Gastrocnemius medialis (tissue), 4 donors: ENCODE data around the gene MYBPC3. TPM values are rescaled to one million over a fixed set of nuclear protein-coding genes. Genes with fewer than 3 reads are reported as not detected.
"Not testable (repeated sequence)": the region's sequence is repeated elsewhere in the genome, so short reads cannot be mapped to it uniquely, and the experiment has no call there.

Experiments used
- ATAC-seq, 2 donors: fragments of 150-250 bp; one replicate each; pipeline ENCODE4 v1.9.1; 2016
- DNase-seq, 2 donors: peaks; one replicate each; pipeline ENCODE4 v3.0.0-alpha.2; 2019
- H3K27ac ChIP-seq, 4 donors: fragments of 200-600 bp; sonication (generic); 1 replicate in 1 of 4; 2 replicates in 3 of 4; pipeline ENCODE4 v1.5.1; 2016 to 2018; ENCODE audit warnings: mild to moderate bottlenecking in 2 of 4, moderate library complexity in 1 of 4
- H3K27me3 ChIP-seq, 3 donors: fragments of 200-600 bp; sonication (generic) in 2 of 3; 1 replicate in 1 of 3; 2 replicates in 2 of 3; pipeline versions ENCODE4 v1.5.1 to v1.6.0; 2016 to 2019; ENCODE audit warnings: mild to moderate bottlenecking in 1 of 3, moderate library complexity in 1 of 3
- H3K36me3 ChIP-seq, 2 donors: fragments of 200-600 bp; sonication (generic) in 1 of 2; one replicate each; pipeline ENCODE4 v1.5.1; 2017 to 2018
- H3K4me1 ChIP-seq, 2 donors: fragments of 200-600 bp; sonication (generic) in 1 of 2; one replicate each; pipeline ENCODE4 v1.5.1; 2016 to 2017; ENCODE audit warnings: mild to moderate bottlenecking in 2 of 2
- H3K4me3 ChIP-seq, 4 donors: fragments of 200-600 bp; sonication (generic) in 3 of 4; 1 replicate in 1 of 4; 2 replicates in 3 of 4; pipeline ENCODE4 v1.5.1; 2016 to 2019; ENCODE audit warnings: mild to moderate bottlenecking in 2 of 4
- H3K9me3 ChIP-seq, 3 donors: fragments of 200-600 bp; sonication (generic) in 2 of 3; 1 replicate in 1 of 3; 2 replicates in 2 of 3; pipeline ENCODE4 v1.5.1; 2016 to 2019
- CTCF ChIP-seq, 5 experiments: fragments of 450-650 bp in 3 of 5; fragments of 200-600 bp in 2 of 5; sonication (generic) in 2 of 5; IDR thresholded peaks in 4 of 5; conservative IDR thresholded peaks in 1 of 5; 1 replicate in 4 of 5; 2 replicates in 1 of 5; pipeline ENCODE4 v1.5.1; 2016 to 2019; ENCODE audit warnings: antibody characterized with exemption in 5 of 5, mild to moderate bottlenecking in 3 of 5, moderate library complexity in 3 of 5
- POLR2A ChIP-seq, 2 donors: fragments of 450-650 bp; IDR thresholded peaks; one replicate each; pipeline ENCODE4 v1.6.1; 2017; ENCODE audit warnings: antibody characterized with exemption in 2 of 2, mild to moderate bottlenecking in 2 of 2, moderate library complexity in 2 of 2
- in situ Hi-C, 4 donors: fragments of 200-750 bp; cut with MboI; loops; one replicate each; pipeline versions ENCODE4 v1.15.0 to v1.8.0; 2017; ENCODE audit warnings: low sequenced_read_pairs in 4 of 4
- intact Hi-C: fragments of 100-400 bp; cut with DNase I; formaldehyde crosslinking; loops from one replicate; pipeline ENCODE4 v1.15.1; 2023; ENCODE audit warnings: low total_unique reads
- total RNA-seq, 4 donors: library from RNA; depleted of rRNA; stranded (reverse); fragments of >200 nt; gene quantifications; one replicate each; pipeline versions ENCODE4 v1.1.0 to v1.2.3, GENCODE V29; 2016

Gene MYBPC3
- total RNA-seq, 4 donors from 2014 or later: 0.07 TPM; not detected in 3

GRCh38 chr11:47338396-47339241 is 13.9 kb downstream of the MYBPC3 start:
- ATAC-seq (no peak), DNase-seq (no peak)
- intact Hi-C loops (no loop called here), in situ Hi-C loops (no loop called here)
- H3K27me3 ChIP-seq: no peaks in the 10 kb centered on the region
- H3K36me3 ChIP-seq: no peaks in the 10 kb centered on the region
- TF ChIP-seq POLR2A (IDR thresholded peaks at IDR 0.05): no peak
- TF ChIP-seq CTCF (IDR thresholded peaks at IDR 0.05 in 4 of 5, conservative IDR thresholded peaks at IDR 0.05 in 1 of 5): no peak
- no peak overlapping the region for H3K4me3 ChIP-seq
- no peaks in the 10 kb centered on the region for H3K4me1 ChIP-seq
- no peak overlapping the region for H3K27ac ChIP-seq
- no peaks in the 10 kb centered on the region for H3K9me3 ChIP-seq

- ATAC-seq (no peak), DNase-seq (no peak)
- intact Hi-C loops: no loop called here
- Histone ChIP-seq H3K27ac (no peak overlapping the region), H3K27me3 (no peaks in the 10 kb centered on the region), H3K4me1 (no peaks in the 10 kb centered on the region), H3K4me3 (no peak overlapping the region), H3K9me3 (no peaks in the 10 kb centered on the region), H3K36me3 (no peaks in the 10 kb centered on the region)
- in situ Hi-C loops: no loop called here
- TF ChIP-seq CTCF (IDR thresholded peaks at IDR 0.05 in 4 of 5, conservative IDR thresholded peaks at IDR 0.05 in 1 of 5) (no peak), POLR2A (IDR thresholded peaks at IDR 0.05) (no peak)
Measured at GRCh38 chr11:47337229-47337924, 15.1 kb downstream of the MYBPC3 start.

DNA sequence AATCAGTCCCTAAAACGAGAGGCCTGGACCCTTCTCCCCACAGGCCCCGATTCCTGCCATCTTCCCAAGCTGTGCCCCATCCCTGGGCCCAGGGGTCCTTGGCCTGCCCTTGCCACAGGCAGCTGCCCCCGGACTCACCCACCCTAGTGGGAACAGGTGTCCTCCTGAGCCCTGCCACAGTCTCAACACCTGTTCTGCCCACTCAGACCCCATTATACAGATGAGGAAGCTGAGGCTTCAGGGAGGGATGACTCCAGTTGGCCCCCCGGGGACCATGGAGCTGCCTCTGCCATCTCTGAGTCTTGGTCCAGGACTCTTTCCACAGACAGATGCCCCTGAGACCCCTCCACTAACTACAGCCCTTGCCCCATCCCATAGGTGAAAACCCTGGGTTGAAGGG is 15.9 kb downstream of the MYBPC3 start:
- Histone ChIP-seq H3K4me1 (peaks cover 0 to 4% of the 10 kb centered on the region in 2 donors), H3K36me3 (no peaks in the 10 kb centered on the region)
- in situ Hi-C loops: no loop called here

GRCh38 chr11:47335733-47336132 is 16.8 kb downstream of the MYBPC3 start:
- intact Hi-C loops (no loop called here), in situ Hi-C loops (no loop called here)
- no peak for DNase-seq
- Histone ChIP-seq H3K27me3 (no peaks in the 10 kb centered on the region), H3K4me1 (peaks cover 5 to 12% of the 10 kb centered on the region in 2 donors), H3K4me3 (no peak overlapping the region), H3K9me3 (no peaks in the 10 kb centered on the region), H3K36me3 (no peaks in the 10 kb centered on the region), H3K27ac (no peak overlapping the region)
- no peak for ATAC-seq
- TF ChIP-seq CTCF (IDR thresholded peaks at IDR 0.05 in 4 of 5, conservative IDR thresholded peaks at IDR 0.05 in 1 of 5): no peak
- TF ChIP-seq POLR2A (IDR thresholded peaks at IDR 0.05): no peak

More for the DNA sequence above, 15.9 kb downstream of the MYBPC3 start:
- intact Hi-C loops: no loop called here
- Histone ChIP-seq H3K27me3 (no peaks in the 10 kb centered on the region), H3K4me3 (no peak overlapping the region), H3K27ac (no peak overlapping the region), H3K9me3 (no peaks in the 10 kb centered on the region)
- ATAC-seq (no peak), DNase-seq (no peak)
- TF ChIP-seq CTCF (IDR thresholded peaks at IDR 0.05 in 4 of 5, conservative IDR thresholded peaks at IDR 0.05 in 1 of 5) (no peak), POLR2A (IDR thresholded peaks at IDR 0.05) (no peak)

DNA sequence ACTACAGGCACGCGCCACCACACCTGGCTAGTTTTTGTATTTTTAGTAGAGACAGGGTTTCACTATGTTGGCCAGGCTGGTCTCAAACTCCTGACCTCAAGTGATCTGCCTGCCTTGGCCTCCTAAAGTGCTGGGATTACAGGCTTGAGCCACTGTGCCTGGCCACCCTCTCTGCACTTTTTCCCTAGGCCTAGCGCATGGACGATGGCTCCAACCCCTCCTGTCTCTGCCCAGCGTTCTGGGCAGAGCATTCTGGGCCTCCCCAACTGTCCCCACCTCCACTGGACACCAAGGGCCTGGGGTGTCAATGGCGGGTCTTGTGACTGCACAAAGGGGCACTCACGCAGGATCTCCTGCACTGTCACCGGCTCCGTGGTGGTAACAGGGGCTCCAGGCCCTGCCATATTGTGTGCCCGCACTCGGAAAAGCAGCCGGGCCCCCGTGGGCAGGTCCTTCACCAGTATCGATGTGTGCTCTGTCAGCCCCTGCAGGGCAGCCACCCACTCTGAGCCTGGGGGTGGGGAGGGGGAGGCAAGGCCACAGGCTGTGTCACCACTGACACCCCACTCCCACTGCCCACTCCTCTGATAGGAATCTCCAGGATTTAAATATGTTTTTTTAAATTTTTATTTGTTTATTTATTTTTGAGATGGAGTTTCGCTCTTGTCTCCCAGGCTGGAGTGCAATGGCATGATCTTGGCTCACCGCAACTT is 17.6 kb downstream of the MYBPC3 start:
- H3K36me3 ChIP-seq, H3K27ac ChIP-seq, DNase-seq, H3K27me3 ChIP-seq, H3K9me3 ChIP-seq, intact Hi-C loops, in situ Hi-C loops, H3K4me3 ChIP-seq, ATAC-seq: not testable (repeated sequence)
- peaks cover 14 to 21% of the 10 kb centered on the region in 2 donors for H3K4me1 ChIP-seq
